Ovary (tissue), 9 donors: Measurements from ENCODE around the gene CAB39. TPM values are rescaled to one million over a fixed set of nuclear protein-coding genes. Genes with fewer than 3 reads are reported as not detected.

Experiments
- DNase-seq, 5 donors: peaks; one replicate each; pipeline ENCODE4 v3.0.0-alpha.2; 2019 to 2020
- H3K27ac ChIP-seq, 2 donors: fragments of 200-600 bp; one replicate each; pipeline versions ENCODE4 v1.5.1 to v1.8.0; 2019 to 2022
- H3K27me3 ChIP-seq: fragments of 200-600 bp; one replicate; pipeline ENCODE4 v1.8.0; 2022
- H3K36me3 ChIP-seq: fragments of 200-600 bp; sonication (generic); one replicate; pipeline ENCODE4 v1.5.1; 2019
- H3K4me1 ChIP-seq: one replicate; pipeline ENCODE4 v1.8.1; 2013; ENCODE audit warnings: mild to moderate bottlenecking, moderate library complexity; ENCODE audit not compliant: insufficient read depth
- H3K4me3 ChIP-seq: fragments of 200-600 bp; sonication (generic); one replicate; pipeline ENCODE4 v1.5.1; 2017
- H3K9me3 ChIP-seq, 2 donors: fragments of 200-600 bp in 1 of 2; sonication (generic) in 1 of 2; one replicate each; pipeline versions ENCODE4 v1.5.1 to v1.8.1; 2013 to 2019; ENCODE audit warnings: mild to moderate bottlenecking in 1 of 2, moderate library complexity in 1 of 2
- CTCF ChIP-seq, 3 donors: fragments of 450-650 bp in 2 of 3; fragments of 200-600 bp in 1 of 3; IDR thresholded peaks; one replicate each; pipeline versions ENCODE4 v1.5.1 to v1.8.0; 2016 to 2022; ENCODE audit warnings: antibody characterized with exemption in 3 of 3, mild to moderate bottlenecking in 1 of 3
- EP300 ChIP-seq: sonication (generic); formaldehyde crosslinking; IDR thresholded peaks from one replicate; pipeline ENCODE4 v1.6.1; 2017; ENCODE audit warnings: antibody characterized with exemption
- POLR2A ChIP-seq: fragments of 450-650 bp; IDR thresholded peaks from one replicate; pipeline ENCODE4 v1.6.1; 2017; ENCODE audit warnings: antibody characterized with exemption, mild to moderate bottlenecking, moderate library complexity
- WGBS, 3 donors: extraction: QIAGEN DNeasy Blood & Tissue Kit in 1 of 3; methylation state at CpG; one replicate each; pipeline versions ENCODE4 v1.1.5 to v1.1.7; 2013 to 2017; 5-methylcytosine and 5-hydroxymethylcytosine counted together
- intact Hi-C, 4 donors: fragments of 100-400 bp; cut with DNase I; formaldehyde crosslinking; loops; one replicate each; pipeline versions ENCODE4 v1.11.0 to v1.15.1; 2022 to 2023
- polyA plus RNA-seq, 2 donors: library from polyadenylated mRNA; stranded (reverse); fragments of 200-250 nt in 1 of 2; fragments of 350-450 nt in 1 of 2; fragmentation: Illumina TruSeq in 1 of 2; extraction: RNeasy Lipid Tissue Mini Kit (QIAGEN cat#74804) in 1 of 2; gene quantifications; one replicate each; pipeline ENCODE4 v1.2.3, GENCODE V29; 2013 to 2014
- total RNA-seq, 7 donors: library from RNA; depleted of rRNA in 2 of 7; stranded (reverse); fragments of >200 nt in 2 of 7; fragmentation: NEBNext Ultra II Directional in 3 of 7; extraction: Animal tissue kit (Norgen Biotek cat#: 25700) in 3 of 7; gene quantifications; one replicate each; pipeline versions ENCODE4 v1.1.0 to v1.2.4, GENCODE V29; 2016 to 2023
- donor health status: DM: no; HTN: no; CAD: no; lungs with moderate emphysema.
- donor health status: DM: no; HTN: no; CAD: no.
- donor health status: Bipolar disorder and iron deficiency.
- donor health status: DM: yes; HTN: yes; CAD: no.
- donor health status: DM: no; HTN: no; CAD: no.
- donor health status: DM: yes; HTN: yes; CAD: no.

CAB39 gene
- total and polyA plus RNA-seq, 9 donors: 24.8 to 64.4 (median 50.4) TPM

DNA sequence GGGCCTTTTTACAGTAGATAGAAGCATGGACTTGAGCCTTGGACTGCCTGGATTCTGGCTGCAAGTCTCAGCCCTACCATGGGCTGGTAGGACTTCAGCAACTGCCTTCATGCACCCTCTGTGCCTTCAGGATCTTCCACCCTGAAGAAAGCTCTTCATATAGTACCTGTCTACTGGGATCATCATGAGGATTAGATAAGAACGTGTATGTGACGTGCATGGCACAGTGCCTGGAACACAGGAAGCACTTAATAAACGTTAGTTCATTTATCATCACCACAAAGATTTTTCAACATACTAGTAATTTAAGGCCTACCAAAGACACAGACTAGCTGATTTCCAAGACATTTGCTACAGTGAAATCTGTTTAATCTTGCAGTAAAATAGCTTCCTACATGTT is 98.9 kb downstream of the CAB39 start:
- no peak for TF ChIP-seq POLR2A
- TF ChIP-seq CTCF (IDR thresholded peaks at IDR 0.05): no peak
- TF ChIP-seq EP300: no peak
- H3K4me3 ChIP-seq: no peak overlapping the region
- no peaks in the 10 kb centered on the region for H3K27me3 ChIP-seq
- 63 to 70% (median 68%) methylated on average over 3 of the region's 3 CpGs for WGBS, 3 donors
- H3K4me1 ChIP-seq: no peaks in the 10 kb centered on the region
- intact Hi-C loops: no loop called here
- no peaks in the 10 kb centered on the region for H3K9me3 ChIP-seq
- no peak overlapping the region for H3K27ac ChIP-seq
- DNase-seq: no peak
- H3K36me3 ChIP-seq: no peaks in the 10 kb centered on the region

GRCh38 chr2:230812033-230812432 is 99.4 kb downstream of the CAB39 start:
- Histone ChIP-seq H3K4me1 (no peaks in the 10 kb centered on the region), H3K9me3 (no peaks in the 10 kb centered on the region), H3K4me3 (no peak overlapping the region), H3K27me3 (no peaks in the 10 kb centered on the region), H3K36me3 (no peaks in the 10 kb centered on the region), H3K27ac (no peak overlapping the region)
- intact Hi-C loops: no loop called here
- no peak for DNase-seq
- WGBS, 3 donors: 92 to 96% (median 93%) methylated on average over 6 of the region's 6 CpGs
- TF ChIP-seq EP300 (no peak), POLR2A (no peak), CTCF (IDR thresholded peaks at IDR 0.05) (no peak)

DNA sequence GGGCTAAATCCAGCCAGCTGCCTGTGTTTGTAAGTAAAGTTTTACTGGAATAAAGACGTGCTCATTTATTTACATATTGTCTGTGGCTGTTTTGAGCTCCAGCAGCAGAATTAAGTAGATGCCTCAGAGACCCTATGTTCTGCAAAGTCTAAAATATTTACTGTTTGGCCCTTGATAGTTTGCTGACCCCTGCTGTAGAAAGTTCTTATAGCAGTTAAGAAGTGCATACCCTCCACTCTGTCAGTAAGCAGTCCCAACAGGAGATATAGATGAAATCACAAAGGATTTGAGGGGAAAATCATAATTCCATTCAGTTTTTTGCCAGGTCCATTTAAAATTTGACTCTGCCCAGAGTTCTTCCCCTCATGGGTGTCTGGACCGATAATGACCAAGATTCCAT is 102.0 kb downstream of the CAB39 start:
- WGBS, 3 donors: 28 to 60% (median 34%) methylated on average over 2 of the region's 2 CpGs
- H3K36me3 ChIP-seq: no peaks in the 10 kb centered on the region

DNA sequence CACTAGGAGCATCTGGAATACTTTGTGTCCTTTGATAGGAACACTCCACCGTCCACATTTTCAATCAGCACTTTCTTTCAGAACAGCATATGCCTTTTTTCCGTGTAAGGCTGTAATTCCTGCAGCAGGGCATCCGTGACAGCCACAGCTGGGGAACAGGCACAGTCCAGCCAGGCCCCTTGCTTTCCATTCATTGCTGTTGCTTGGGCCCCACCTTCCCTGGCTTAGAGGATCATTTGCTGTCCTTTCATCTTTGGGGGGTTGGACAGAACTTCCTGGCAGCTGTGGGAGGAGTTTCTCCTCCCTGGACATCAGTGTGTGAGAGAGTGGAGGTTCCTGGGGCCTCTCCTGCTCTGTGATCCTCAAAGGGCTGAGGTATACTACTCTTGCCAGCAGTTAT is 102.4 kb downstream of the CAB39 start:
- Histone ChIP-seq H3K27me3 (no peaks in the 10 kb centered on the region), H3K9me3 (no peaks in the 10 kb centered on the region), H3K4me3 (no peak overlapping the region), H3K4me1 (no peaks in the 10 kb centered on the region), H3K27ac (no peak overlapping the region), H3K36me3 (no peaks in the 10 kb centered on the region)
- WGBS, 3 donors: 43 to 55% (median 51%) methylated on average over 3 of the region's 3 CpGs
- TF ChIP-seq CTCF (IDR thresholded peaks at IDR 0.05) (no peak), POLR2A (no peak), EP300 (no peak)
- DNase-seq: no peak
- intact Hi-C loops: no loop called here

More for the DNA sequence above, 102.0 kb downstream of the CAB39 start:
- H3K27me3 ChIP-seq: no peaks in the 10 kb centered on the region
- H3K27ac ChIP-seq: no peak overlapping the region
- no peaks in the 10 kb centered on the region for H3K4me1 ChIP-seq
- no peak overlapping the region for H3K4me3 ChIP-seq
- TF ChIP-seq EP300 (no peak), POLR2A (no peak), CTCF (IDR thresholded peaks at IDR 0.05) (no peak)
- no peak for DNase-seq
- no peaks in the 10 kb centered on the region for H3K9me3 ChIP-seq
- intact Hi-C loops: no loop called here

DNA sequence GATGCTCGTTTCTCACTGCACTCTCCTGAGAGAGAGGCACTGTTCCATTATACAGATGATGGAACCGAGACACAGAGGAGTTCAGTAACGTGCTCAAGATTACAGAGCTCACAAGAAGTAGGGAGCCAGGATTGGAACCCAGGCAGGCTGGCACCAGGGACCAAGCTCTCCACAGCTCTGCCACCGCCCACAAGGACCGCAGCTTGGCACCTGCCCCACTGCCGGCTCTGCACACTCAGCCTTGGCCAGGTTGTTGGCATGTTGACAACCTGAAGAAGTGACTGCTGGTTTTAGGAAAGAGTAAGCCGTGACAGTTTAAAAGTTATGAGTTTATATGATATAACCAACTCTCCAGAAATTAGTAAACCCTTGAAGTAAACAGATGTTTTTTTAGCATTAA is 104.1 kb downstream of the CAB39 start:
- WGBS, 3 donors: 78 to 84% (median 84%) methylated on average over 7 of the region's 7 CpGs
- intact Hi-C loops: no loop called here
- Histone ChIP-seq H3K4me1 (no peaks in the 10 kb centered on the region), H3K9me3 (no peaks in the 10 kb centered on the region), H3K4me3 (no peak overlapping the region), H3K27ac (no peak overlapping the region), H3K36me3 (no peaks in the 10 kb centered on the region), H3K27me3 (no peaks in the 10 kb centered on the region)
- TF ChIP-seq POLR2A: no peak
- no peak for TF ChIP-seq EP300
- no peak for TF ChIP-seq CTCF (IDR thresholded peaks at IDR 0.05)
- no peak for DNase-seq
